ENCODE measurements around the gene ETHE1. TPM values are rescaled to one million over a fixed set of nuclear protein-coding genes. Genes with fewer than 3 reads are reported as not detected.

Gene ETHE1
- total RNA-seq, 4 donors from 2014 or later = 44.3 to 76.0 (median 57.8) TPM

- TF ChIP-seq CTCF (IDR thresholded peaks at IDR 0.05) (no peak), POLR2AphosphoS5 (IDR thresholded peaks at IDR 0.05) (no peak), POLR2A (IDR thresholded peaks at IDR 0.05) (no peak), EP300 (IDR thresholded peaks at IDR 0.05) (no peak)
- WGBS = 85% methylated on average over 16 of the region's 16 CpGs
- Histone ChIP-seq H3K9me3 (no peaks in the 10 kb centered on the region), H3K4me1 (peaks cover 32% of the 10 kb centered on the region), H3K36me3 (peaks cover 9% of the 10 kb centered on the region), H3K27ac (no peak overlapping the region), H3K27me3 (no peaks in the 10 kb centered on the region), H3K4me3 (no peak overlapping the region)
- DNase-seq (ENCODE audit: low spot score in 2 of 2) = no peak
These were observed 66.5 kb downstream of the ETHE1 start for GRCh38 chr19:43460362-43461016.

GRCh38 chr19:43457809-43458208 is 69.2 kb downstream of the ETHE1 start:
- H3K4me1 ChIP-seq = peaks cover 22% of the 10 kb centered on the region
- no peak overlapping the region for H3K27ac ChIP-seq
- TF ChIP-seq POLR2A (IDR thresholded peaks at IDR 0.05) (no peak), CTCF (IDR thresholded peaks at IDR 0.05) (no peak)
- H3K27me3 ChIP-seq = no peaks in the 10 kb centered on the region
- no peak for DNase-seq (ENCODE audit: low spot score in 2 of 2)
- WGBS = 74% methylated on average over 4 of the region's 4 CpGs
- no peaks in the 10 kb centered on the region for H3K9me3 ChIP-seq
- no peak overlapping the region for H3K4me3 ChIP-seq
- peaks cover 9% of the 10 kb centered on the region for H3K36me3 ChIP-seq

Other genes with a start within 250 kb of the ETHE1 start
- 1 to 10 TPM in 2 of 4 donors, under 1 TPM in 2; 0.31 to 2.6 (median 1.5) TPM for gene CD177, start 173.5 kb downstream of the ETHE1 start, total RNA-seq
- not detected for gene TEX101, start 112.3 kb downstream of the ETHE1 start, total RNA-seq
- 100 to 1,000 TPM; 185 to 612 (median 483) TPM for gene LYPD3, start 61.6 kb downstream of the ETHE1 start, total RNA-seq
- gene PHLDB3, start 22.5 kb downstream of the ETHE1 start, total RNA-seq = 100 to 1,000 TPM in 1 of 4 donors, 10 to 100 TPM in 3; 63.2 to 110 (median 72.2) TPM
- gene ZNF575, start 6.0 kb upstream of the ETHE1 start, total RNA-seq = 1 to 10 TPM in 2 of 4 donors, under 1 TPM in 2; 0.52 to 2.4 (median 0.92) TPM
- gene XRCC1, start 48.3 kb upstream of the ETHE1 start, total RNA-seq = 10 to 100 TPM; 18.3 to 35.4 (median 25.2) TPM
- gene PINLYP, start 48.6 kb upstream of the ETHE1 start, total RNA-seq = 10 to 100 TPM in 3 of 4 donors, 1 to 10 TPM in 1; 4.7 to 22.1 (median 10.9) TPM
- 10 to 100 TPM; 17.2 to 24.7 (median 19.9) TPM for gene IRGQ, start 68.9 kb upstream of the ETHE1 start, total RNA-seq
- 10 to 100 TPM in 3 of 4 donors, 1 to 10 TPM in 1; 9.2 to 20.8 (median 13.7) TPM for gene ZNF576, start 69.4 kb upstream of the ETHE1 start, total RNA-seq
- 1 to 10 TPM in 1 of 4 donors, not detected in 3; 1.4 TPM for gene SRRM5, start 84.9 kb upstream of the ETHE1 start, total RNA-seq
- gene ZNF428, start 92.4 kb upstream of the ETHE1 start, total RNA-seq = 10 to 100 TPM; 10.6 to 19.3 (median 17.5) TPM
- 10 to 100 TPM; 14.1 to 23.8 (median 15.7) TPM for gene CADM4, start 112.6 kb upstream of the ETHE1 start, total RNA-seq
- gene PLAUR, start 143.0 kb upstream of the ETHE1 start, total RNA-seq = 10 to 100 TPM in 2 of 4 donors, 1 to 10 TPM in 2; 5.6 to 18.0 (median 10.9) TPM
- not detected for gene IRGC, start 188.9 kb upstream of the ETHE1 start, total RNA-seq
- gene SMG9, start 227.8 kb upstream of the ETHE1 start, total RNA-seq = 10 to 100 TPM; 21.5 to 44.4 (median 30.1) TPM